ENCODE data around the gene PRKCE.

GRCh38 chr2:46184794-46185583, 533.5 kb downstream of the PRKCE start:
- TF ChIP-seq CTCF (IDR thresholded peaks at IDR 0.05; ENCODE audit: poor library complexity) (no peak), EZH2phosphoT487 (IDR thresholded peaks at IDR 0.05; ENCODE audit: low read depth, severe bottlenecking, unreplicated experiment) (no peak), EZH2 (IDR thresholded peaks at IDR 0.05; ENCODE audit: borderline replicate concordance) (no peak)
